ENCODE measurements around the gene GABARAP. TPM values are rescaled to one million over a fixed set of nuclear protein-coding genes. Genes with fewer than 3 reads are reported as not detected.

The GABARAP gene
- total RNA-seq, 1 donor: 396 TPM

DNA sequence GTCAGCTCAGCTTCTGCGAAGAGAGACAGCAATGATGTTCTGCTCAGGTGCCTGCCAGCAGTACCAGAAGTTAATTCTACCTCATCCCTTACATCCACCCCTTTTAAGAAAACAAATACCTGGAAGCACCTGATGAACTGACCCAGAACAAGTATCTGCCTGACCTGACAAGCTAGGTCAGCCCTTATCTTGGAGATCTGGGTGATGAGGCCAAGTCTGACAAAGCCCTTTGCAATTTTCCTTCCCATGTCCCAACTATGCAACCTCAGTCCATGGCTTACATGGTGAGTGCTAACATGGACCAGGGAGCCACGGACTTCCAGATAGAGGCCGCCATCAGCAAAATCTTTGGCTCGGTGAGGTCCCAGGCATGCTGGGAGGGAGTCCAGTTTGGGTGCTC, 18.9 kb downstream of the GABARAP start:
- Histone ChIP-seq H3K27me3 (ENCODE audit: insufficient read depth, low read length) (no peaks in the 10 kb centered on the region), H3K4me3 (ENCODE audit: low read length) (no peak overlapping the region), H3K4me1 (ENCODE audit: insufficient read depth, low read length) (peaks cover 26% of the 10 kb centered on the region), H3K9me3 (ENCODE audit: low read depth, low read length) (no peaks in the 10 kb centered on the region)

DNA sequence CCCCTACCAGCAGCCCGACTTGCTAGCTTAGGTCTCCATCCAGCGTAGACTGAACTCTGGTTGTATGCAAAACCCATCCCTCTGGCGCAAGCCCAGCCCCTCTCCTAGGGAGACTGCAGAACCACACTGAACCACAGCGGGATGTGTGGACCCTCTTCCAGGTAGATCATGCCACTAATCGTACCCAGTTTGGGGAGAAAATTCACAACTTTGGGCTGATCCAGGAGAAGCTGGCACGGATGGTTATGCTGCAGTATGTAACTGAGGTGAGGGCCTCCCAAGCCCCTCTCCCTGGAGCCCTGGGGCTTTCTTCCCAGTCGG, 19.3 kb downstream of the GABARAP start:
- Histone ChIP-seq H3K27me3 (ENCODE audit: insufficient read depth, low read length) (no peaks in the 10 kb centered on the region), H3K4me3 (ENCODE audit: low read length) (no peak overlapping the region), H3K4me1 (ENCODE audit: insufficient read depth, low read length) (peaks cover 30% of the 10 kb centered on the region), H3K9me3 (ENCODE audit: low read depth, low read length) (no peaks in the 10 kb centered on the region)

DNA sequence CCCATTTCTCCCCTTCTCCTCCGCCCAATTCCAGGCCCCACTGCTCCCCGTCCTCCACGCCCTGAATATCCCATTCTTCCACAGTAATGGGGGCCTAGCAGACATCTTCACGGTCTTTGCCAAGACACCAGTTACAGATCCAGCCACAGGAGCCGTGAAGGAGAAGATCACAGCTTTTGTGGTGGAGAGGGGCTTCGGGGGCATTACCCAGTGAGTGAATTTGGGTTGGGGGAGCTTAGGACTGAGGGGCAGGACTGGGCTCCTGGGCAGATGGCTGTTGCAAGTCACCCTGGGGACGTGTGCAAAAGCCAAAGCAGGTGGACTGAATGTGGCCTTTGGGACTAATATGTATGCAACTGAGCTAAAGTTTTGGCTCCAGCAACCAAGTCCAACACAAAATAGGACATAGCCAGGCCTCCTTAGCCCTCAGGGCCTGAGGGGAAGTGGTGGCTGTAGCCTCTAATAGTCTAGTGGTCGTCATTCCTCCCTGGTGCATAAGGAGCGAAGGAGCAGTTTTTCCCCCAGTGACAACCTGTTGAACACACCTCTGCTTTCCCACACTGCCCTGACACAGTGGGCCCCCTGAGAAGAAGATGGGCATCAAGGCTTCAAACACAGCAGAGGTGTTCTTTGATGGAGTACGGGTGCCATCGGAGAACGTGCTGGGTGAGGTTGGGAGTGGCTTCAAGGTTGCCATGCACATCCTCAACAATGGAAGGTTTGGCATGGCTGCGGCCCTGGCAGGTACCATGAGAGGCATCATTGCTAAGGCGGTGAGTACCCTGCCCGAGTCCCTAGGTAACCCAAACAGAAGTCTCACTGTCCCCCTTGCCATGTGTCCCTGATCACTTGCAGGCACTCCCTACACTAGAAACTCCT, 19.9 kb downstream of the GABARAP start:
- Histone ChIP-seq H3K9me3 (ENCODE audit: low read depth, low read length) (no peaks in the 10 kb centered on the region), H3K27me3 (ENCODE audit: insufficient read depth, low read length) (no peaks in the 10 kb centered on the region)

DNA sequence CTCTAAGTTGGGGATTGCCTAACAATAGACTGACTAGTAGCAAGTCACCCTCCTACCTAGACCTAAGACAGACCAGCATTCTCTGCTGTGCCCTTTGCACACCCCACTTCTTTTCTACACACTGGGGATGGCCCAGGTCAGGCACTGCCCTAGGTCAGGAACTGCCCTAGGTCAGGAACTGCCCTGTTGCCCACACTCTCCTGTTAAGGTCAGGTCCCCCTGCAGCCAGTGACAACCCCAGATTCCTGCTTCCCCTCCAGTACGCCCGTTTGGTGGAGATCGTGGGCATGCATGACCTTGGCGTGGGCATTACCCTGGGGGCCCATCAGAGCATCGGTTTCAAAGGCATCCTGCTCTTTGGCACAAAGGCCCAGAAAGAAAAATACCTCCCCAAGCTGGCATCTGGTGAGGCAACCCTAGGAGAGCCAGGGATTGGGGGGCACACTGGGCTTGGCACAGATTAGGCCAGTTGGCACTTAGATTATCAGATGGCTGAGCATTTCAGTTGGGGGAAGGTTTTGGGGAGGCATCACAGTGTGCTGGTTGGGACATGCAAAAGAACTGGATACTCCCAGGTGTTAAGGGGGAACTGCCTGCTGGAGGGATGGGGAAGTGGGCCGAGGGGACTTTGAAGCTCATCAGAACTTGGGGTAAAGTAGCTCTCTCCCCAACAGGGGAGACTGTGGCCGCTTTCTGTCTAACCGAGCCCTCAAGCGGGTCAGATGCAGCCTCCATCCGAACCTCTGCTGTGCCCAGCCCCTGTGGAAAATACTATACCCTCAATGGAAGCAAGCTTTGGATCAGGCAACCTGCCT, 20.8 kb downstream of the GABARAP start:
- H3K27me3 ChIP-seq (ENCODE audit: insufficient read depth, low read length): no peaks in the 10 kb centered on the region
- H3K4me3 ChIP-seq (ENCODE audit: low read length): no peak overlapping the region
- no peaks in the 10 kb centered on the region for H3K9me3 ChIP-seq (ENCODE audit: low read depth, low read length)
- H3K4me1 ChIP-seq (ENCODE audit: insufficient read depth, low read length): peaks cover 40% of the 10 kb centered on the region

More for the DNA sequence above, 19.9 kb downstream of the GABARAP start:
- peaks cover 34% of the 10 kb centered on the region for H3K4me1 ChIP-seq (ENCODE audit: insufficient read depth, low read length)
- no peak overlapping the region for H3K4me3 ChIP-seq (ENCODE audit: low read length)

DNA sequence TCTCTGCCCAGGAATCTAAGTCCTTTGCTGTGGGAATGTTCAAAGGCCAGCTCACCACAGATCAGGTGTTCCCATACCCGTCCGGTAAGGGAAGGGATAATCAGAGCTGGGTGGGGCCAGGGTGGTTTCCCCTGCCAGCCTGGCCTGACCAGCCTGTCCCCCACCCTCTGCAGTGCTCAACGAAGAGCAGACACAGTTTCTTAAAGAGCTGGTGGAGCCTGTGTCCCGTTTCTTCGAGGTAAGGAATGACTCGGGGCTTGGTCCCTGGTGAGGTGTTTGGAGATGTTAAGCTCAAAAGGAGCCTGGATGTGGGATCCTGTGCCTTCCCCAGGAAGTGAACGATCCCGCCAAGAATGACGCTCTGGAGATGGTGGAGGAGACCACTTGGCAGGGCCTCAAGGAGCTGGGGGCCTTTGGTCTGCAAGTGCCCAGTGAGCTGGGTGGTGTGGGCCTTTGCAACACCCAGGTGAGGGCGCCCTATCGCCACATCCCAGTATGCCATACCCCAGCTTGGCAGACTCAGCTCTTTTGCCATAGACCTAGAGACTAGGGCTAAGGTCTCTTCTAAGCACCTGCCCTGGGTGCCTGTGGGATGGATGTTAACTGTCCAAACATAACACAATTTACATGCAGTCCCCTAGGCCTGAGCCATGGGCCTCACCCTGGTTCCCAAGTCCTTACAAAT, 21.5 kb downstream of the GABARAP start:
- Histone ChIP-seq H3K4me1 (ENCODE audit: insufficient read depth, low read length) (peaks cover 47% of the 10 kb centered on the region), H3K4me3 (ENCODE audit: low read length) (peak overlapping the region; percentile 80), H3K9me3 (ENCODE audit: low read depth, low read length) (no peaks in the 10 kb centered on the region), H3K27me3 (ENCODE audit: insufficient read depth, low read length) (no peaks in the 10 kb centered on the region)

DNA sequence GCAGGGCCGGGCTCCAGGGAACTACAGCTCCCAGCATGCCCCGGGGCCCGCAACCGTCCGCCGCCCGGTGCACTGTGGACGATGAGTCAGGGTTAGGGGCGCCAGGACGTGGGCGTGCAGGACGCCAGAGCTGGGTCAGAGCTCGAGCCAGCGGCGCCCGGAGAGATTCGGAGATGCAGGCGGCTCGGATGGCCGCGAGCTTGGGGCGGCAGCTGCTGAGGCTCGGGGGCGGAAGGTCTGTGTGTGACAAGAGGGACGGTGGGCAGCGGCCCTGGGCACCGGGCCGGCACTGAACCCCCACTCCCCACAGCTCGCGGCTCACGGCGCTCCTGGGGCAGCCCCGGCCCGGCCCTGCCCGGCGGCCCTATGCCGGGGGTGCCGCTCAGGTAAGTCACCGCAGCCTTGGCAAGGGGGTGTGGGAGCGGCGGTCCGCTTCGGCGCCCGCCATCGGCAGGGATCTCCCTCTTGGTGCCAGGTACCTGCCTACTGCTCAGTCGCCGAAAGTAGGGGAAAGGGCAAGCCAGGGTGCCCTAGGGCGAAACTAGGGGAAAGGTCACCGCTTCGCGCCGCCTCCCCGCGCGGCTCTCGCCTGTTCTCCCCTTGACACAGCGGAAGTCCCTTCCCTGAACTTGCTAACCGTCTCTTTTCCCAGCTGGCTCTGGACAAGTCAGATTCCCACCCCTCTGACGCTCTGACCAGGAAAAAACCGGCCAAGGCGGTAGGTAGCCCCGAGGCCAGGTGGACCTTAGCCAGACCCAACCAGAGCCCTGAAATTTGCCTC, 22.2 kb downstream of the GABARAP start, which contains the start of the genes ACADVL and DLG4:
Gene ACADVL (plus strand): TSS at position 127 of the 781 bp plus-strand sequence. CDS start 47 bp downstream, at position 174.
Gene DLG4 (minus strand): TSS at position 25 of the 781 bp plus-strand sequence.
- H3K27me3 ChIP-seq (ENCODE audit: insufficient read depth, low read length): no peaks in the 10 kb centered on the region
- peaks cover 53% of the 10 kb centered on the region for H3K4me1 ChIP-seq (ENCODE audit: insufficient read depth, low read length)
- H3K4me3 ChIP-seq (ENCODE audit: low read length): peak within 1 kb of the TSS; percentile 80

DNA sequence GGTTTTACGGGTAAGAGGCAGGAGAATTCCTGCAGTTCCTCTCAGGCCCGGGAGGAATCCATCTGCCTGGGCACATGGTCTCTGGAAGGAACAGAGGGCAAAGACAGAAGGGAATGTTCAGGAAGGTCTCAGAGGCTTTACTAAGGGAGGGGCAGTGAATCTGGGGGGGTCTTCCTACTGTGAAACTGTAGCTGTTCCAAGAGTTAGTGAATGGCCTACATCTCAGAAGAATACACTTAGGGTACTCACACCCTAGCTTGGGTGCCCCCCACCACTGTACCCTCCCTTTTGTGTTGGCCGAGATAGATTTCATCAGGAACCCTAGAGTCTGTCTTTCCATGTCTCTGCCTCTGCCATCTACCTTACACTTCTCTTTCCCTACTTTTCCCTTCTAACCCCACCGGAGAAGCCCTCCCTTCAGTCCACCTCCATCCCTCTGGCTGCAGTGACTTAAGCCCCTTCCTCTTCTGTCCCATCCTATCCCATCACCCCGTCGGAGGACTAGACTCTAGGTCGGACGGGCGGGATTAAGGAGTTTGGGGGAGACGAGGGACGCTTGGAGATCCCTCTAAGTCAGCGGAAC, 22.9 kb downstream of the GABARAP start:
- Histone ChIP-seq H3K4me1 (ENCODE audit: insufficient read depth, low read length) (peaks cover 60% of the 10 kb centered on the region), H3K4me3 (ENCODE audit: low read length) (peak overlapping the region; percentile 80), H3K27me3 (ENCODE audit: insufficient read depth, low read length) (no peaks in the 10 kb centered on the region), H3K9me3 (ENCODE audit: low read depth, low read length) (no peaks in the 10 kb centered on the region)

More for the DNA sequence above, 22.2 kb downstream of the GABARAP start, which contains the start of the genes ACADVL and DLG4:
- H3K9me3 ChIP-seq (ENCODE audit: low read depth, low read length): no peaks in the 10 kb centered on the region

DNA sequence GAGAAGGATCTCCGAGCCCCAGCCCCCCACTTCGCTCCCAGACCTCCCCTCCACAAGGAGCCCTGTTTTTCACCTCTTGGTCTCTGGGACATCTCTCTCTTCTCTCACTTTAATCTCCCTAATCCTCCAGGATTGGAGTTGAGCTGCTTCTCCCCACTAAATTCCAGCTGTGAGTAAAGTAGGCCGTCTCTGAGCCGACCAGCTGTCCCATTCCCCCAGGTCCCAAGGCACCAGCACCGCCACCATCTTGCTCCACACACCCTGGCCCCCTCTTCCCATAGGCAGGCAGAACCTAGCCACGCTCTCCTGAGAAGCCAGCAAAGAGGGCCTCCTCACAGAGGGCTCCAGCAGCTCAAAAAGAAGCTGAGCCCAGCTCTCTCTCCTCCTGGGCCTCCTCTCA, 23.5 kb downstream of the GABARAP start:
- no peaks in the 10 kb centered on the region for H3K9me3 ChIP-seq (ENCODE audit: low read depth, low read length)
- H3K27me3 ChIP-seq (ENCODE audit: insufficient read depth, low read length): no peaks in the 10 kb centered on the region
- no peak overlapping the region for H3K4me3 ChIP-seq (ENCODE audit: low read length)
- H3K4me1 ChIP-seq (ENCODE audit: insufficient read depth, low read length): peaks cover 65% of the 10 kb centered on the region

DNA sequence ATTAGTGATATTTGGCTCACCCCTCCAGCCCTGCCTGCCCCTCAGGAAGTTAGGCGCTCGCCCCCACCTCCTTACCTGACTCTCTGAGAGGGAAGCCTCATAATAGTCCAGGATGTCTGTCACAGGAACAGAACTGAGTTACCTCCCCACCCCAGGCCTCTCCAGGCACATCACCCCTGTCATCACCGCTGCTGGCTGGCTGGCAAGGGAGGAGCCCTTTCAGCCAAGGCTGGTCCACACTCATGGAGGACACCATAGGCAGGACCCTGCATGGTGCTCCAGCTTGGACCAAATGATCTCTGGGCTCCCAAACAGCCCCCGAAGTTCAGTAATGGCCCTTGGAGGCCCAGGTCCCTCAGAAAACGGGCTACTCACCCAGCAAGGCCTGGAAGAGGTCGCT, 24.1 kb downstream of the GABARAP start:
- Histone ChIP-seq H3K27me3 (ENCODE audit: insufficient read depth, low read length) (no peaks in the 10 kb centered on the region), H3K9me3 (ENCODE audit: low read depth, low read length) (no peaks in the 10 kb centered on the region), H3K4me3 (ENCODE audit: low read length) (no peak overlapping the region), H3K4me1 (ENCODE audit: insufficient read depth, low read length) (peaks cover 70% of the 10 kb centered on the region)

DNA sequence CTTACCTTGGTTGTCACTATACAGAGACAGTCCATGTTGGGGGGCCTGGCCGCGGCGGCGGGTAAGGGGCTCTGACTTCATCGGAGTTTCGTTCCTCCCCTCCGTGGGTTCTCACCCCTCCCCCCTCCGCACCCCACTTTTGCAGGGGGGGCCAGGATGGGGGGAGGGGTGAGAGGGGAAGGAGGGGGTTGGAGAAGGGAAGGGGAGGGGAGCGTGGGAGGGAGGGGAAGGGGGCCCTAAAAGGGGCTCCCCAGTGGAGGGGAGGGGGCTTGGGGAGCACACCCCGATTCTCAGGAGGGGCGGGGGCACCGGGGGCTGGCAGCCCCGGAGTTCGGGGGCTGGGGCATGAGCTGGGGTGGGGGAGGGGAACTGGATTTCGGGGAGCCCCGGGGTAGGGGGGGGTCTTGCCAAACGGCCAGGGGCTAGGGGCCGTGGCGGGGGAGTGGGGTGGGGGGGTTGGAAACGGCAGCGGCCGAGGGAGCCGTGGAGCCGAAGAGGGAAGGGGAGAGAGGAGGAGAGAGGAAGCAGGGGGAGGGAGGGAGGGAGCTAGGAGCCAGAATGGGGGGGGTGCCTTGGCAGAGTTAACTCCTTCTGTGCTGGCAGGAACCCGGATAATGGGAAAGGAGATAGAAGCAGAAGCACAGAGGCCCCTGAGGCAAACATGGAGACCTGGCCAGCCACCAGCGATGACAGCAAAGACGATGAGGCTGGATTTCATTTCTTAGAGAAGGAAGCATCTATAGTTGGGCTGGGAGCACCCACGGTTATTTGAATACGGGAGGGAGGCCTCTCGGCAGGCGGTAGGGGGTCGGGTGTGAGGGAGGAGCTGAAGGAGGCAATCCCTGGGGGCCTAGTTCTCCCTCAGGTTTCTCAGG, 24.9 kb downstream of the GABARAP start:
- Histone ChIP-seq H3K4me1 (ENCODE audit: insufficient read depth, low read length) (peaks cover 70% of the 10 kb centered on the region), H3K4me3 (ENCODE audit: low read length) (peak overlapping the region; percentile 24), H3K9me3 (ENCODE audit: low read depth, low read length) (no peaks in the 10 kb centered on the region), H3K27me3 (ENCODE audit: insufficient read depth, low read length) (no peaks in the 10 kb centered on the region)

DNA sequence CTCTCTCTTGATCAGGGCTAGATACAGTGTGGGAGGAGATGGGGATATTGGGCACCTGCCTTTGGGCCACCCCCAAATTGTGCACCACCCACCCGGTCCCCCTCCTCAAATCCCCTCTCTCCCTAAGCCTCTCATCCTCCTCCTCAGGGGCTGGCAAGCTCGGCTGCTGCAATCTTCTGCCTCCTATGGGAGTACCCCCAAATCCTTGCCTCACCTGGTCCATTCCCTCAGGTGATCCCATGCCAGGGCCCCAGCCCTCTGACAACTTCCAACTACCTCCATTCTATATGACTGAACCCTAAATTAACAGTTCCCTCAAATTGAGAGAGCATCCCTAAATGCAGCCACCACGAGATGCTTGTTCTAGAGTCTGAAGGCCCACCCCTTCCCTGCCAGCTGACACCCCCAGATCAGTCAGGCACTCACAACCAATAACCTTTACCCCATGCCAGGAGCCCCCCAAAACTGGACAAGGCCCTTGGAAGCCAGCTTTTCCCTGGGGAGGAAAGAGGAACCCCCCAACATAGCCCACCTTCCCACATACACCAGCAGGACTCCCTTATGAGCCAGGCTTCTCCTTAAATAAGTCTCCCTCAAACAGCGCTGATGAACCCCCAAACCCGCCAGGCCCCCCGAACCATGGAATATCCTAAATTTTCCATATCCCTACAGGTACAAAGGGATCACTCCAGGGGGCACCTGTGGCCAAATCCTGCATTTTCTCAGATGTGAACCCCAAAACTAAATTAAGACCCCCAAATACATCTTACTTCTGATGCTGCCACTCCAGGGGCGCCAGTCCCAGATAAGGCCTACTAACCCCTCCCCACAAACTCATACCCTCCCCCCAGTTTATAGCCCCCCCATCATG, 25.8 kb downstream of the GABARAP start:
- Histone ChIP-seq H3K9me3 (ENCODE audit: low read depth, low read length) (no peaks in the 10 kb centered on the region), H3K4me3 (ENCODE audit: low read length) (peak overlapping the region; percentile 8), H3K27me3 (ENCODE audit: insufficient read depth, low read length) (no peaks in the 10 kb centered on the region), H3K4me1 (ENCODE audit: insufficient read depth, low read length) (peaks cover 70% of the 10 kb centered on the region)

DNA sequence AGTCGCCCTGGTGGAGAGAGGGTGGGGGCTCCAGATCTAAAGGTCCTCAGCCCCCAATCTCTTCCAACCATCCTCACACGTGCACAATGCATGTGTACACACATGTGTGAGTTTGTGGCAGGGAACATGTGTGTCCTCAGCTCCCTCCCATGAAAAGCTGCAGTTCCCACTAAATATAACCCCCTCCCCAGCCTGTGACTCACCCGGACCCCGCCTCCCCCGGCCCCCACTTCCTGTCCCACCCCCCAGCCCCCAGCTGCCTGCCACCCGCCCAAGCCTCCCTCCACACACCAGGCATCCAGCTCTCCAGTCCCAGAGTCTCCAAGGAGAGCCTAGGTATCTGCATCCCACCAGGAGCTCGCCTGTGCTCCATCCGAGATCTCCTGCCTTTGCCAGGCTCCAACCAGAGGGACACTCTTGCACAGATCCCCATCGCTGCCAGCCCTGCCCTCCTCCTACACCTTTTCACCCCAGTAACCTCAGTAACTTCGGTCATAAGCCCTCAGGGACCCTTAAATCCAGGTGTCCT, 26.5 kb downstream of the GABARAP start:
- Histone ChIP-seq H3K9me3 (ENCODE audit: low read depth, low read length) (no peaks in the 10 kb centered on the region), H3K27me3 (ENCODE audit: insufficient read depth, low read length) (no peaks in the 10 kb centered on the region), H3K4me1 (ENCODE audit: insufficient read depth, low read length) (peaks cover 64% of the 10 kb centered on the region), H3K4me3 (ENCODE audit: low read length) (no peak overlapping the region)
